ENCODE data around the gene CSMD2.

Gene CSMD2

DNA sequence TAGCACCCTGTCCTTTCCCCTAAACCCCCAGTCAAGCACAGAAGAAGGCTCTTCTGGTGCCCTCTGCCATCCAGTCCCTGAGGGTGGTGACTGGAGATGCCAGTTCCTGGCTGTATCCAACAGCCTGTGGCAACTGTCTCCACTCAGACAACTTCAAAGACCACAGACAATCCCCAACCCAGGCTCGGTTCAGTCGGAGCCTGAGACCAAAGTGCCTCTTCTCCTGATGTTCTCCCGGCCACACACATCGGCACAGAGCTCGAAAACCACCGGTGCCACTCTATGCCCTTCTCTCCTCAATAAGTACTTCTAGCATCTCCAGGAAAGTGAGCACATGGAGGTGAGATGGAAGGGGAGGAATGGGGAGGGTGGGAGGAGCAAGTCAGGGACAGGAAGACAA, 340.7 kb downstream of the CSMD2 start:
- TF ChIP-seq, protein P1, sequence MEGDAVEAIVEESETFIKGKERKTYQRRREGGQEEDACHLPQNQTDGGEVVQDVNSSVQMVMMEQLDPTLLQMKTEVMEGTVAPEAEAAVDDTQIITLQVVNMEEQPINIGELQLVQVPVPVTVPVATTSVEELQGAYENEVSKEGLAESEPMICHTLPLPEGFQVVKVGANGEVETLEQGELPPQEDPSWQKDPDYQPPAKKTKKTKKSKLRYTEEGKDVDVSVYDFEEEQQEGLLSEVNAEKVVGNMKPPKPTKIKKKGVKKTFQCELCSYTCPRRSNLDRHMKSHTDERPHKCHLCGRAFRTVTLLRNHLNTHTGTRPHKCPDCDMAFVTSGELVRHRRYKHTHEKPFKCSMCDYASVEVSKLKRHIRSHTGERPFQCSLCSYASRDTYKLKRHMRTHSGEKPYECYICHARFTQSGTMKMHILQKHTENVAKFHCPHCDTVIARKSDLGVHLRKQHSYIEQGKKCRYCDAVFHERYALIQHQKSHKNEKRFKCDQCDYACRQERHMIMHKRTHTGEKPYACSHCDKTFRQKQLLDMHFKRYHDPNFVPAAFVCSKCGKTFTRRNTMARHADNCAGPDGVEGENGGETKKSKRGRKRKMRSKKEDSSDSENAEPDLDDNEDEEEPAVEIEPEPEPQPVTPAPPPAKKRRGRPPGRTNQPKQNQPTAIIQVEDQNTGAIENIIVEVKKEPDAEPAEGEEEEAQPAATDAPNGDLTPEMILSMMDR (IDR thresholded peaks at IDR 0.05), result no peak
- DNase-seq (ENCODE audit: low spot score), result no peak
- H3K4me3 ChIP-seq, result no peak overlapping the region
- H3K27ac ChIP-seq, result no peak overlapping the region

DNA sequence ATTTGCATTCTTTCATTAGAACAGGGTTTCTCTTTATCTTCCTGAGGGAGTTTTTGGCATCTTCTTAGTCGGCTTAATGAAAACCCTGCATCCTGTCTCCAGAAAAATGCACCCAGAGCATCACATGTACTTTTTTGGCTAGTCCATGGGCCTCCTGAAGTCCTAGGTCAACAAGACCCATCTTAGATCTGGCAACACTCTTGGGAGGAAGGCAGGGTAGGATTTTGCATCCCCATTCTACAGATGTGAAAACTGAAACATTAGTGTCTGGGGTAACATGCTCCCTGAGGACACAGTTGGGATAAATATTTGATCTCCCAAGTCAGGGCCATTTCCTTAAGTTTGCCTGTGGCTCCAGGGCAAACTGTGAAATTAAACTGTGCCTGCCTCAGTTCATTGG, 341.2 kb downstream of the CSMD2 start:
- TF ChIP-seq, protein P1 (IDR thresholded peaks at IDR 0.05), result no peak
- no peak overlapping the region for H3K4me3 ChIP-seq
- H3K27ac ChIP-seq, result no peak overlapping the region
- DNase-seq (ENCODE audit: low spot score), result no peak

DNA sequence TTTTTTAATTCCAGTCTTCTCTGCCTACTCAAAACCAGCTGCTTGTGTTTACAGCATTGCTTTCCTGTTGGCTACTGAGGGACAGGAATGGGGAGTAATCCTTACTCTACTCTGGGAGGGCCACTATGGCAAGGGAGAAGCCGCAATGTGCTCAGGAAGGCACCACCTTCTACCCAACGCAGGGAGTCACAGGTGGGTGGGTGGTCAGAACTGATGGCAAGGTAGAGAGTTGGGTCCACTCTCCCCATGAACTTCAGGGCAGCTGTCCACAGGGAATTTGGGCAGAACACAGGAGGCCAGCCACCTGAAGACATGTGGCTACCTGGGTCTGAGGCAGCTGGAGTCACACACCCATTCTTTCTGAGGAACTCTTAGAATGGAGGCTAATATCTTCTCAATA, 341.6 kb downstream of the CSMD2 start:
- Histone ChIP-seq H3K27ac (no peak overlapping the region), H3K4me3 (no peak overlapping the region)
- DNase-seq (ENCODE audit: low spot score), result no peak
- TF ChIP-seq, protein P1 (IDR thresholded peaks at IDR 0.05), result no peak

DNA sequence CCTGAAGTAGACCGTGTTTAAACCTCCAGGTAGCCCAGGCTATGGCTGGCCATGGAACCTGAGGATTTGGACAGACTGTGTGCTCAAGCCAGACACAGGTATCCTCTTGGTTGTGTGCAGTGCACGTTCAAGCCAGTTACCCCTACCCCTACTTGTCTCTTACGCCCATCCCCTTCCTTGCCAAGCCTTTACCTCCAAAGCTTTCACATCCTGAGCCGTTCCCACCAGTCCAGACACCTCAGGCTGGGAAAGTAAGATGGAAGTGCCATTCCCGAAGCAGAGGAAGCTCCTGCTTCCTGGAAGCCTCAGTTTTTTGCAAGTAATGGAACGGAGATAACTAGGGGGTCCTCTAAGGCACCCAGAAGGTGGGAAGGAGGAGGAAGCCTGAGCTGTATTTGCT, 342.6 kb downstream of the CSMD2 start:
- Histone ChIP-seq H3K27ac (no peak overlapping the region), H3K4me3 (no peak overlapping the region)
- TF ChIP-seq, protein P1 (IDR thresholded peaks at IDR 0.05), result no peak
- DNase-seq (ENCODE audit: low spot score), result no peak

DNA sequence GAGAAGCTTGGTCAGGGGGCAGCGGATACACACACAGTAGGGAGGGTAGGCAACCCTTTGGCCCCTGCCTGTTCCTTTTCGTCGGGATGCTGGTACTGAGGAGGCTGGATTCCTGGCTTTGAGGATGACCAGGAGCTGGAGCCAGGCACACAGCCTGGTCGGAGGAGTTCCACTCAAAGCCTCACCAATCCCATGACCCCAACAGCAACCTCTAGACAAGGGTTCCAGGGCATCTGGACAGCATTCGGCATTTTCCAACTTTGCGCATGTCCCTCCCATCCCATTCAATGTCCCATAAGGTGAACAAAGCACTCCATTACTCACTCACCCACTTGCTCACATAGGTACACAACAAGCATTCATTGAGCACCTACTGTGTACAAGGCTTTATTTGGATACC, 343.7 kb downstream of the CSMD2 start:
- no peak overlapping the region for H3K27ac ChIP-seq
- H3K4me3 ChIP-seq, result no peak overlapping the region
- no peak for DNase-seq (ENCODE audit: low spot score)
- TF ChIP-seq, protein P1 (IDR thresholded peaks at IDR 0.05), result no peak

DNA sequence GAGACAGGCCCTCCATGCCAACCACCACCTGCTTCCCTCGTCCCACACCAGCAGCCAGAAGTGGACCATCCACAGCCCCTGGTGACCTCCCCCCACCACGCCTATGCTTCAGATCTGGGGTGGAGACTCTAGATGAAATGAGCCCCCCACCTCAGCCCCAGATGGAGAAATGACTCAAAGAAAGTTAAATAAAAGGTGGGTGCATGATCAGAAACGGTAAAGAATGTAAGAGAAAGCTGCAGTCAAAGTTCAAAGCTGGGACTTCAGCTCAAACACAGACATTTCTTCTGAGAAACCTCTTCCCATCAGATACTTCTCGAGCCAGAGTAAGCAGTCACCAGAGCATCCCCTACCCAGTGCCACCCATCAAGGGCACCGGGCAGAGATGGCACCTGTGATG, 344.2 kb downstream of the CSMD2 start:
- no peak overlapping the region for H3K27ac ChIP-seq
- TF ChIP-seq, protein P1 (IDR thresholded peaks at IDR 0.05), result no peak
- no peak overlapping the region for H3K4me3 ChIP-seq
- DNase-seq (ENCODE audit: low spot score), result no peak

DNA sequence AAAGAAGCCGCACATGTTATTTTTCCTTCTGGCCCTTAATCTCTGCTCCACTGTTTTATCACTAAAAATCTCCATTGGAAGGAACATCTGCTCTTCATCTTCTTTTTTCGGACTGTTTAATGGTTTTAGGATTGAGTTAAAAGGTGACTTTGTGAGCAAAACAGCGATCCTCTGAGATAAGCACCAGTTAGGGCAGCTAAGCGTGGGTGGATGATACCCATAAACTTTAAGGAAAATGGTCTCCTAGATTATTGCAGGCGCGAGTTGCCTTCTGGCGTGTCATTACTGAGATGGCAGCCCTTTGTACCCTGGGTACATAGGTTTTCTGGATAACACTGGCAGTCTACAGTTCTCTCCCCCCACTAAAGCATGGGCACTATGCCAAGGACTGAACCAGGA, 345.1 kb downstream of the CSMD2 start:
- DNase-seq (ENCODE audit: low spot score), result no peak
- no peak overlapping the region for H3K4me3 ChIP-seq
- TF ChIP-seq, protein P1 (IDR thresholded peaks at IDR 0.05), result no peak
- no peak overlapping the region for H3K27ac ChIP-seq

All from coronary artery (tissue), 2 donors.